Activated T-cell treated with anti-CD3 and anti-CD28 coated beads, Interleukin-2, amount 50 U/mL, for 48 hours (primary cell): ENCODE measurements around the gene LIMS2.
A peak's percentile ranks its signal among the peaks of the same experiment; 100 is the strongest.

Source experiments
- DNase-seq, 2 experiments: peaks; one replicate each; pipeline ENCODE4 v3.0.0-alpha.2; 2020

Gene LIMS2

GRCh38 chr2:127644066-127645025 is 31.0 kb downstream of the LIMS2 start:
- peak in 1 of 2 experiments; percentile 37 for DNase-seq

- no peak for DNase-seq
Observed at GRCh38 chr2:127643439-127644065, 31.8 kb downstream of the LIMS2 start.

GRCh38 chr2:127642706-127643438 is 32.5 kb downstream of the LIMS2 start:
- no peak for DNase-seq

- DNase-seq: peak; percentile 65 to 66
Observed at GRCh38 chr2:127641846-127642507, 33.4 kb downstream of the LIMS2 start.

- peak; percentile 44 to 54 for DNase-seq
Observed at GRCh38 chr2:127641133-127641532, 34.2 kb downstream of the LIMS2 start.

GRCh38 chr2:127640082-127641072 is 35.0 kb downstream of the LIMS2 start:
- peak; percentile 53 to 65 for DNase-seq

GRCh38 chr2:127639111-127639474 is 36.2 kb downstream of the LIMS2 start:
- DNase-seq: no peak

GRCh38 chr2:127638361-127639110 is 36.8 kb downstream of the LIMS2 start:
- no peak for DNase-seq

GRCh38 chr2:127637725-127638252 is 37.5 kb downstream of the LIMS2 start:
- peak in 1 of 2 experiments; percentile 40 for DNase-seq

- DNase-seq: no peak
Observed at GRCh38 chr2:127637236-127637630, 38.1 kb downstream of the LIMS2 start.

GRCh38 chr2:127636248-127637235 is 38.8 kb downstream of the LIMS2 start:
- DNase-seq: no peak

GRCh38 chr2:127635380-127636237 is 39.7 kb downstream of the LIMS2 start:
- DNase-seq: no peak

- DNase-seq: no peak
Observed at GRCh38 chr2:127634626-127635379, 40.5 kb downstream of the LIMS2 start.

- no peak for DNase-seq
Observed at GRCh38 chr2:127634066-127634617, 41.2 kb downstream of the LIMS2 start.

GRCh38 chr2:127633556-127634065 is 41.7 kb downstream of the LIMS2 start:
- DNase-seq: no peak

GRCh38 chr2:127632592-127633489 is 42.5 kb downstream of the LIMS2 start:
- DNase-seq: peak in 1 of 2 experiments; percentile 40
